Neutrophil (primary cell): Measurements from ENCODE around the gene C15orf62.

Experiments used
- H3K27ac ChIP-seq: fragments of 200-600 bp; sonication (generic); 2 replicates; pipeline ENCODE4 v1.5.1; 2016; ENCODE audit warnings: mild to moderate bottlenecking, moderate library complexity
- H3K27me3 ChIP-seq: fragments of 200-600 bp; sonication (generic); 2 replicates; pipeline ENCODE4 v1.6.0; 2016; ENCODE audit warnings: mild to moderate bottlenecking
- H3K36me3 ChIP-seq: fragments of 200-600 bp; sonication (generic); 2 replicates; pipeline ENCODE4 v1.5.1; 2017
- H3K4me1 ChIP-seq, 2 experiments: fragments of 200-600 bp in 1 of 2; sonication (generic) in 1 of 2; 1 replicate in 1 of 2; 2 replicates in 1 of 2; pipeline versions ENCODE4 v1.5.1 to v1.6.1; 2013 to 2016; ENCODE audit warnings: low read depth in 1 of 2, low read length in 1 of 2, mild to moderate bottlenecking in 1 of 2, moderate library complexity in 1 of 2; ENCODE audit not compliant: control insufficient read depth in 1 of 2, insufficient read depth in 1 of 2
- H3K4me3 ChIP-seq, 2 experiments: fragments of 200-600 bp in 1 of 2; sonication (generic) in 1 of 2; 1 replicate in 1 of 2; 2 replicates in 1 of 2; pipeline ENCODE4 v1.5.1; 2013 to 2016; ENCODE audit warnings: low read depth in 1 of 2, low read length in 1 of 2, mild to moderate bottlenecking in 1 of 2, moderate library complexity in 1 of 2
- H3K9me3 ChIP-seq: fragments of 200-600 bp; sonication (generic); 2 replicates; pipeline ENCODE4 v1.5.1; 2016
- TF ChIP-seq, protein P1 (sequence below): fragments of 200-600 bp; sonication (generic); IDR thresholded peaks from 2 replicates; pipeline ENCODE4 v1.5.1; 2016; ENCODE audit warnings: antibody characterized with exemption

The C15orf62 gene

DNA sequence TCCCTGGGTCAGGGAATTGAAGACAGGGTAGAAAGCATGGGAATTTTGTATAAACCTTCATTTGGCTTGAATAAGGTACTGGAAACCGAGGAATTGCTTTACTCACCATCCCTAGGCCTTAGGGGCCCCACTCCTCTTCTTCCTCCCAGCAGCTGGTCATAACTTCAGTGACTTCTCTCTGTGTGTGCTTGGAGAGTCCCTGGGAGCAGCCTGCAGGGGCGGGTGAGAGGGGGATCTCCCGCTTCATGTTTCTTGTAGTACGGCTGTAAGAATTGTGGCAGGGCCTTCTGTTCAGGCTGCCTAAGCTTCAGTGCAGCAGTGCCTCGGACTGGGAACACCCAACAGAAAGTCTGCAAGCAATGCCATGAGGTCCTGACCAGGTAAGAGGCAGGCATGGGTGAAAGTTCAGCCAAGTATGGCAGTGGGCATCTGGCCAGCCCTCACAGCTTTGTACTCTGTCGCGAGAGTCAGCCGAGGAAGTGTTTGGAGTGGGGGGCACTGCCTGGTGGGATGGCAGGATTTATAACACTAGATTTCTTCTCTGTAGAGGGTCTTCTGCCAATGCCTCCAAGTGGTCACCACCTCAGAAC, 39.2 kb downstream of the C15orf62 start:
- TF ChIP-seq, protein P1, sequence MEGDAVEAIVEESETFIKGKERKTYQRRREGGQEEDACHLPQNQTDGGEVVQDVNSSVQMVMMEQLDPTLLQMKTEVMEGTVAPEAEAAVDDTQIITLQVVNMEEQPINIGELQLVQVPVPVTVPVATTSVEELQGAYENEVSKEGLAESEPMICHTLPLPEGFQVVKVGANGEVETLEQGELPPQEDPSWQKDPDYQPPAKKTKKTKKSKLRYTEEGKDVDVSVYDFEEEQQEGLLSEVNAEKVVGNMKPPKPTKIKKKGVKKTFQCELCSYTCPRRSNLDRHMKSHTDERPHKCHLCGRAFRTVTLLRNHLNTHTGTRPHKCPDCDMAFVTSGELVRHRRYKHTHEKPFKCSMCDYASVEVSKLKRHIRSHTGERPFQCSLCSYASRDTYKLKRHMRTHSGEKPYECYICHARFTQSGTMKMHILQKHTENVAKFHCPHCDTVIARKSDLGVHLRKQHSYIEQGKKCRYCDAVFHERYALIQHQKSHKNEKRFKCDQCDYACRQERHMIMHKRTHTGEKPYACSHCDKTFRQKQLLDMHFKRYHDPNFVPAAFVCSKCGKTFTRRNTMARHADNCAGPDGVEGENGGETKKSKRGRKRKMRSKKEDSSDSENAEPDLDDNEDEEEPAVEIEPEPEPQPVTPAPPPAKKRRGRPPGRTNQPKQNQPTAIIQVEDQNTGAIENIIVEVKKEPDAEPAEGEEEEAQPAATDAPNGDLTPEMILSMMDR, result no peak
- H3K4me3 ChIP-seq, result no peak overlapping the region
- H3K36me3 ChIP-seq, result peaks cover 40% of the 10 kb centered on the region
- H3K9me3 ChIP-seq, result no peaks in the 10 kb centered on the region
- peaks cover 15 to 16% of the 10 kb centered on the region in 2 experiments for H3K4me1 ChIP-seq
- no peak overlapping the region for H3K27ac ChIP-seq
- no peaks in the 10 kb centered on the region for H3K27me3 ChIP-seq

DNA sequence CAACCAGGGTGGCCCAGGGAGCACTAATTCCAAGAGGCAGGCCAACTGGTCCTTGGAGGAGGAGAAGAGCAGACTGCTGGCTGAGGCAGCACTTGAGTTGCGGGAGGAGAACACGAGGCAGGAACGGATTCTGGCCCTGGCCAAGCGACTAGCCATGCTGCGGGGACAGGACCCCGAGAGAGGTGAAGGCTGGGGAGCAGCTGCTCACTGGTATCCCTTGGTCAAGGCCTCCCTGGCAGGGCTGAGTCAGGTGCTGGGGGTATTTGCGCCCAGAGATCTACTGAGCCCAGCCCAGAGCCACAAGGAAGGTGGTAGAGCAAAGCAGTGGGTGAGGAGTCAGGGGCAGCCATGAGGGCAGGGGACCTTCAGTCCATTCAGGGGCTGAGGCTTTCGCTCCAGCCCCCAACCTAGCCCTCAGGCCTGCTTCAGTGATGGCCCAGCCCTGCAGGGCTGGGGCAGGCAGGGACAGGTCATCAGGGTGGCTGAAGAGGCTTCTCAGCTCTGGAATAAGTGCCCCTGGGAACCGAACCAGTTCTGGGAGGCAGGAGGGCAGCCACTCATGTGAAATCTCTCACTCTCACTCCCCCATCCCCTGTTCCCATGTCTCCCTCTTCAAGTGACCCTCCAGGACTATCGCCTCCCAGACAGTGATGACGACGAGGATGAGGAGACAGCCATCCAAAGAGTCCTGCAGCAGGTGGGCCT, 43.1 kb downstream of the C15orf62 start:
- TF ChIP-seq, protein P1, result no peak
- no peaks in the 10 kb centered on the region for H3K27me3 ChIP-seq
- H3K36me3 ChIP-seq, result peaks cover 58% of the 10 kb centered on the region
- H3K9me3 ChIP-seq, result no peaks in the 10 kb centered on the region
- H3K4me1 ChIP-seq, result peaks cover 4 to 5% of the 10 kb centered on the region in 2 experiments
- H3K27ac ChIP-seq, result no peak overlapping the region
- H3K4me3 ChIP-seq, result no peak overlapping the region

DNA sequence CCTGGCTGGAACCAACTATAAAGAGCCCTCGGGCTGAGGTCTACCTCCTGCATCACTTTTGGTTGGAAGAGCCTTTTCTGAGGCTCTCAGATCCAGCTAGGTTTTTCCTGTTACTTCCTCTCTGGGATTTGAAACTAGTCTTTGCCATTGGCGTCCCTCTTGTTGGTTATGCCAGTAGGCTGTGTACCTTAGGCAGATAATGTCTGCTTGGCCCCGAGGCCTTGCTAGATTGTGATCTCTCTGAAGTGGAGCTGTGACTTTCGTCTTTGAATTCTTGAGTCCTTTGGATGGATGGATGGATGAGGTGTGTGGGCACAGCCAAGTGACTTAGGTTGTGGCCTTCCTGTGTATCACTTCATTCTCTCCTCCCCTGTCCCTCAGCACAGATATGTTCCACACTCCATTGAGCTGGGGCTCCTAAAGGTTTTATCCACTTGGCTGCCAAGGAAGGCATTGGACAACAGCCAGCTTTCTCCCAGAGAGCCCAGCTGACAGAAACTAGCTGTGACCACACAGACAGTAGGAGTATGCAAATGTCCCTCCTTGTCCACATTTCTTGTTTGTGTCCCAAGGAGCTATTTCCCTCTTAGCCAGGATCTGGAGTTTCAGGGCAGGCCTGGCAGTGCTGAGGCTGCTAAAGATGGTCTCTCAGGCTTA, 45.4 kb downstream of the C15orf62 start:
- H3K27ac ChIP-seq, result no peak overlapping the region
- no peak overlapping the region for H3K4me3 ChIP-seq
- TF ChIP-seq, protein P1, result no peak
- H3K27me3 ChIP-seq, result no peaks in the 10 kb centered on the region
- H3K9me3 ChIP-seq, result no peaks in the 10 kb centered on the region
- H3K36me3 ChIP-seq, result peaks cover 50% of the 10 kb centered on the region
- no peaks in the 10 kb centered on the region for H3K4me1 ChIP-seq

DNA sequence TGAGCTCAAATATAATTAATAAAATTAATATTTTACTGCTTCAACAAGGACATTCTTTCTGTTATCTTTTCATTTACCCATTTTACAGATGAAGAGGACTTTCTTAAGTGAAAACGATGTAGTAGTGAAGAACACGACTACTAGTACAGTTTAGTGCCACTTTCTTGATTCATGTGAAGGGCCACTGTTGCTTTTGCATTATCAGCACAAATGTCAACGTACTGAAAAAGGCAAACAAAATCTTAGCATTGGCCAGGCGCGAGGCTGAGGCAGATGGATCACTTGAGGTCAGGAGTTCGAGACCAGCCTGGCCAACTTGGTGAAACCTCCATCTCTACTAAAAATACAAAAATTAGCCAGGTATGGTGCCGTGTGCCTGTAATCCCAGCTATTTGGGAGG, 49.3 kb downstream of the C15orf62 start:
- TF ChIP-seq, protein P1, result no peak
- Histone ChIP-seq H3K4me3 (no peak overlapping the region), H3K36me3 (peaks cover 18% of the 10 kb centered on the region), H3K4me1 (no peaks in the 10 kb centered on the region), H3K9me3 (no peaks in the 10 kb centered on the region), H3K27me3 (no peaks in the 10 kb centered on the region), H3K27ac (no peak overlapping the region)

DNA sequence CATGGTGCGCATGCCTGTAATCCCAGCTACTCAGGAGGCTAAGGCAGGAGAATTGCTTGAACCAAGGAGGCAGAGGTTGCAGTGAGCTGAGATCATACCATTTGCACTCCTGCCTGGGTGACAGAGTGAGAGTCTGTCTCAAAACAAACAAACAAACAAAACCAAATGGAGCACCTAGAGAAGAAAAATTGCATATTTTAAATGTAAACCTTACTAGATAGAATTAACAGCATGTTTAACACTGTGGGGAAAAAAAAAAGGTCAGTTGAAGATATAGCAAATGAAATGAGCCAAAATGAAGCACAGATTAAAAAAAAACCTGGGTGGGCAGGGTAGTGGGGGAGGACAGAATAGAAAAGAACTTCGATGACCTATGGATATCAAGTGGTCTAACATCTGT, 51.4 kb downstream of the C15orf62 start:
- Histone ChIP-seq H3K4me1 (no peaks in the 10 kb centered on the region), H3K27ac (no peak overlapping the region)

More for the DNA sequence above, 51.4 kb downstream of the C15orf62 start:
- H3K9me3 ChIP-seq, result no peaks in the 10 kb centered on the region
- TF ChIP-seq, protein P1, result no peak
- H3K27me3 ChIP-seq, result no peaks in the 10 kb centered on the region
- H3K4me3 ChIP-seq, result no peak overlapping the region
- H3K36me3 ChIP-seq, result no peaks in the 10 kb centered on the region
